ENCODE data around the gene WNT9A. TPM values are rescaled to one million over a fixed set of nuclear protein-coding genes. Genes with fewer than 3 reads are reported as not detected.

Gene WNT9A
- total and polyA plus RNA-seq, 9 of the 15 experiments (the other 6 are each of a cell fraction or from before 2014, with no cell fraction given): 0.04 to 0.17 (median 0.10) TPM; not detected in 4

- in situ Hi-C loops (cut with MboI): no loop called here
- WGBS (ENCODE audit: insufficient coverage, low coverage, missing lambda C conversion rate): 5% methylated on average over 12 of the region's 12 CpGs
- no TSS peak for BruUV-seq (replicated peaks)
- ChIA-PET POLR2A (no interaction called here), CTCF (ENCODE audit: low intra/inter-chr PET ratio) (no interaction called here)
- intact Hi-C loops (cut with micrococcal nuclease): no loop called here
- H3K27ac ChIP-seq (ENCODE audit: extremely low read depth, low read depth, low read length): no peak overlapping the region
- H3K4me2 ChIP-seq (ENCODE audit: insufficient read depth, low read length): no peak overlapping the region
- H2AFZ ChIP-seq (ENCODE audit: low read depth, low read length): no peak overlapping the region
- H3K9ac ChIP-seq (ENCODE audit: insufficient read depth in 1 of 2, low read depth in 2 of 2, low read length in 2 of 2): no peak overlapping the region
- H3K27me3 ChIP-seq (ENCODE audit: control insufficient read depth in 2 of 2, insufficient read depth in 2 of 2, low read length in 2 of 2): peaks cover 0 to 20% of the 10 kb centered on the region in 2 experiments; a peak in 2 of 5 replicates
- DNase-seq (ENCODE audit: extremely low read depth in 1 of 4, low spot score in 3 of 4): no peak
- H3K9me3 ChIP-seq (replicated peaks; ENCODE audit: control insufficient read depth, insufficient read depth, low read depth, low read length): no peaks in the 10 kb centered on the region
- H4K20me1 ChIP-seq (replicated peaks; ENCODE audit: control insufficient read depth, insufficient read depth, low read length): no peaks in the 10 kb centered on the region
- H3K36me3 ChIP-seq (ENCODE audit: control insufficient read depth, insufficient read depth, low read length): no peaks in the 10 kb centered on the region
- no peak overlapping the region for H3K4me3 ChIP-seq
- H3K9me1 ChIP-seq (ENCODE audit: control insufficient read depth, insufficient read depth, low read length): peaks cover 6% of the 10 kb centered on the region
- no peaks in the 10 kb centered on the region for H3K79me2 ChIP-seq (ENCODE audit: control insufficient read depth, insufficient read depth, low read length)
- no peak for ATAC-seq
- TF ChIP-seq EGR1 (conservative IDR thresholded peaks at IDR 0.05): 0 out of 2 replicates have a peak, but pooled peaks have one; percentile 10
- no peak for TF ChIP-seq SRSF7 (optimal IDR thresholded peaks at IDR 0.05; ENCODE audit: low read depth, low read length)
- peaks cover 0 to 42% of the 10 kb centered on the region in 2 experiments; a peak in 2 of 5 replicates for H3K4me1 ChIP-seq (replicated peaks in 1 of 2; ENCODE audit: control insufficient read depth in 2 of 2, insufficient read depth in 2 of 2, low read length in 2 of 2)
- no peak for FAIRE-seq
These were observed 49.1 kb downstream of the WNT9A start for GRCh38 chr1:227898502-227899140.

- DNase-seq (ENCODE audit: extremely low read depth in 1 of 4, low spot score in 3 of 4) (no peak), FAIRE-seq (peak; percentile 32), ATAC-seq (no peak)
- H4K20me1 ChIP-seq (replicated peaks; ENCODE audit: control insufficient read depth, insufficient read depth, low read length): no peaks in the 10 kb centered on the region
- intact Hi-C loops (cut with micrococcal nuclease) (no loop called here), in situ Hi-C loops (cut with MboI) (no loop called here)
- H3K4me3 ChIP-seq: no peak overlapping the region
- H3K9me3 ChIP-seq (replicated peaks; ENCODE audit: control insufficient read depth, insufficient read depth, low read depth, low read length): no peaks in the 10 kb centered on the region
- peaks cover 0 to 41% of the 10 kb centered on the region in 2 experiments; a peak in 3 of 5 replicates for H3K4me1 ChIP-seq (replicated peaks in 1 of 2; ENCODE audit: control insufficient read depth in 2 of 2, insufficient read depth in 2 of 2, low read length in 2 of 2)
- no peak overlapping the region for H3K27ac ChIP-seq (ENCODE audit: extremely low read depth, low read depth, low read length)
- WGBS (ENCODE audit: insufficient coverage, low coverage, missing lambda C conversion rate): 3% methylated on average over 6 of the region's 6 CpGs
- H2AFZ ChIP-seq (ENCODE audit: low read depth, low read length): no peak overlapping the region
- H3K4me2 ChIP-seq (ENCODE audit: insufficient read depth, low read length): no peak overlapping the region
- ChIA-PET POLR2A (interaction anchor here (0.5 to 1.0 kb wide), 2 partner anchors 116 to 159 kb away, joined by 3 to 4 read pairs; no protein-coding TSS in a partner anchor), CTCF (ENCODE audit: low intra/inter-chr PET ratio) (no interaction called here)
- H3K9ac ChIP-seq (ENCODE audit: insufficient read depth in 1 of 2, low read depth in 2 of 2, low read length in 2 of 2): no peak overlapping the region
- TF ChIP-seq IFI16 (CRISPR knock-in tag; IDR thresholded peaks at IDR 0.05) (no peak), NFIC (IDR thresholded peaks at IDR 0.05) (peak; percentile 18; the same call in 1 of the 2 replicates), SRSF3 (IDR thresholded peaks at IDR 0.05; ENCODE audit: insufficient read depth, low read length) (no peak), DACH1 (IDR thresholded peaks at IDR 0.05; ENCODE audit: partially characterized antibody) (peak; percentile 62), ZNF24 (IDR thresholded peaks at IDR 0.05) (peak; percentile 99)
- peaks cover 6% of the 10 kb centered on the region for H3K9me1 ChIP-seq (ENCODE audit: control insufficient read depth, insufficient read depth, low read length)
- no TSS peak for BruUV-seq (replicated peaks)
- H3K27me3 ChIP-seq (ENCODE audit: control insufficient read depth in 2 of 2, insufficient read depth in 2 of 2, low read length in 2 of 2): peaks cover 0 to 27% of the 10 kb centered on the region in 2 experiments; a peak in 2 of 5 replicates
- H3K36me3 ChIP-seq (ENCODE audit: control insufficient read depth, insufficient read depth, low read length): no peaks in the 10 kb centered on the region
- H3K79me2 ChIP-seq (ENCODE audit: control insufficient read depth, insufficient read depth, low read length): no peaks in the 10 kb centered on the region
These were observed 49.9 kb downstream of the WNT9A start for GRCh38 chr1:227897704-227898438.
